HG02763 (cell line): ENCODE data around the gene CKAP4.

Experiments
- ATAC-seq: cut with Tn5 transposase; IDR thresholded peaks from one replicate; pipeline ENCODE4 v1.9.1; 2021; ENCODE audit warnings: mild to moderate bottlenecking, moderate library complexity; ENCODE audit not compliant: unreplicated experiment

CKAP4 gene

GRCh38 chr12:106275458-106275857 is 27.6 kb upstream of the CKAP4 start:
- ATAC-seq: no peak

GRCh38 chr12:106274575-106275121 is 26.8 kb upstream of the CKAP4 start:
- ATAC-seq: no peak

GRCh38 chr12:106274012-106274411 is 26.2 kb upstream of the CKAP4 start:
- no peak for ATAC-seq

GRCh38 chr12:106273491-106273890 is 25.7 kb upstream of the CKAP4 start:
- ATAC-seq: no peak

GRCh38 chr12:106271575-106272505 is 24.0 kb upstream of the CKAP4 start:
- ATAC-seq: no peak

- ATAC-seq: no peak
Measured at GRCh38 chr12:106269150-106269771, 21.4 kb upstream of the CKAP4 start.

GRCh38 chr12:106267535-106267934 is 19.7 kb upstream of the CKAP4 start:
- ATAC-seq: no peak

- no peak for ATAC-seq
Measured at GRCh38 chr12:106265116-106265515, 17.3 kb upstream of the CKAP4 start.

- no peak for ATAC-seq
Measured at GRCh38 chr12:106258935-106259334, 11.1 kb upstream of the CKAP4 start.

- ATAC-seq: no peak
Measured at GRCh38 chr12:106258226-106258625, 10.4 kb upstream of the CKAP4 start.

- no peak for ATAC-seq
Measured at GRCh38 chr12:106256524-106256923, 8.7 kb upstream of the CKAP4 start.

- no peak for ATAC-seq
Measured at GRCh38 chr12:106255952-106256351, 8.1 kb upstream of the CKAP4 start.

- no peak for ATAC-seq
Measured at GRCh38 chr12:106255493-106255892, 7.7 kb upstream of the CKAP4 start.

- ATAC-seq: no peak
Measured at GRCh38 chr12:106254724-106255123, 6.9 kb upstream of the CKAP4 start.

GRCh38 chr12:106251631-106252455 is 4.0 kb upstream of the CKAP4 start:
- no peak for ATAC-seq

- peak; percentile 61 for ATAC-seq
Measured at GRCh38 chr12:106249411-106250135, 1.8 kb upstream of the CKAP4 start.

- no peak for ATAC-seq
Measured at GRCh38 chr12:106248846-106249371, 1.1 kb upstream of the CKAP4 start.

GRCh38 chr12:106248312-106248845 is 559 bp upstream of the CKAP4 start:
- peak; percentile 12 for ATAC-seq

- peak; percentile 23 for ATAC-seq
Measured at GRCh38 chr12:106246891-106247673, 738 bp downstream of the CKAP4 start.
